Measurements from ENCODE around the gene DBNDD2.

Gene DBNDD2

DNA sequence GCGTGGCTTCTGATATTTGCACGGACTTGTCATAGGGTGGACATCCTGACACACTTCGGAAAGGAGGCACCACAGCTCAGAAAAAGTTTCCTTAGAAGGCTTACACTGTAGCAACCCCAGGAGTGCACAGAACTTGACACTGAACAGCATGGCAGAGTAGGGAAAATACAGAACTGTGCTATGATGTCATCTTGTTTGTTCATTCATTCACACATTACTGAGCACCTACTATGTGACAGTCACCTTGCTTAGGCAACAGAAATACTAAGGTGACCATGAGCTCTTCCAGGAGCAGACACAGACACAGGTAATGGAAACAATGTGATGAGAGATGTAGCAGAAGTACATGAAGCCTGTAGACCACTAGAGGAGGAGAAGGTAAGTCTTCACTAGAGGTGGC is 5.4 kb downstream of the DBNDD2 start:
- Histone ChIP-seq H3K4me3 (ENCODE audit: low read length) (no peak overlapping the region), H2AFZ (ENCODE audit: low read depth, low read length) (no peak overlapping the region), H3K36me3 (ENCODE audit: insufficient read depth, low read length) (peaks cover 21% of the 10 kb centered on the region), H3K9me3 (ENCODE audit: low read length) (no peaks in the 10 kb centered on the region), H3K4me1 (ENCODE audit: insufficient read depth, low read length) (peaks cover 15% of the 10 kb centered on the region), H3K27me3 (ENCODE audit: insufficient read depth, low read length) (no peaks in the 10 kb centered on the region)

DNA sequence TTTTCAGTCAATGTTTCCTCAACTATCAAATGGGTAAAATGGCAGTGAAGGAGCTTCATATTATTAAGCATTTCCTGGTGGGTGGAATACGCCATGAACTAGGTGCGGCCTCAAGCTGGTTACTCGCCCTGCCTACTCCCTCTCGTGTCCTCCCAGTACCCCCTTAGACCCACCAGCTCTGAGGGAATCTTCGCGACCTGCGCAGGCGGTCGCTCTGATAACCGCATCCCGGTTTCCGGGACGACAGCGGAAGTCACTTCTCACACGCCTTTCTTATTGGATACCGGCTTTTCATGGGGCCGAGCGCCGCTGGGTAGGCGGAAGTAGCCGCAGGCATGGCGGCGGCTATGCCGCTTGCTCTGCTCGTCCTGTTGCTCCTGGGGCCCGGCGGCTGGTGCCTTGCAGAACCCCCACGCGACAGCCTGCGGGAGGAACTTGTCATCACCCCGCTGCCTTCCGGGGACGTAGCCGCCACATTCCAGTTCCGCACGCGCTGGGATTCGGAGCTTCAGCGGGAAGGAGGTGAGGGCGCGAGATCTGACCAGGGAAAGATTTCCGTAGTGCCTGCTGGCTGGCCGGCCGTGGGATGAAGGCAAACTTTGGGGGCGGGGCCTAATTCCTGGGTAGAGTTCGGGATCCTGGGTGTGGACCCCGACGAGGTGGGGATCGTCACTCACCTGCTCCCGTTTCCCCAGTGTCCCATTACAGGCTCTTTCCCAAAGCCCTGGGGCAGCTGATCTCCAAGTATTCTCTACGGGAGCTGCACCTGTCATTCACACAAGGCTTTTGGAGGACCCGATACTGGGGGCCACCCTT is 7.9 kb downstream of the DBNDD2 start, which contains the start of gene PIGT:
TSS of gene PIGT (plus strand) at position 320 of the 816 bp plus-strand sequence. CDS start at position 336, 16 bp downstream.
- Histone ChIP-seq H3K4me1 (ENCODE audit: insufficient read depth, low read length) (peaks cover 15% of the 10 kb centered on the region), H3K4me3 (ENCODE audit: low read length) (peak within 1 kb of the TSS; percentile 88), H3K36me3 (ENCODE audit: insufficient read depth, low read length) (peaks cover 29% of the 10 kb centered on the region), H2AFZ (ENCODE audit: low read depth, low read length) (peak within 1 kb of the TSS; percentile 81), H3K9me3 (ENCODE audit: low read length) (no peaks in the 10 kb centered on the region), H3K27me3 (ENCODE audit: insufficient read depth, low read length) (no peaks in the 10 kb centered on the region)

DNA sequence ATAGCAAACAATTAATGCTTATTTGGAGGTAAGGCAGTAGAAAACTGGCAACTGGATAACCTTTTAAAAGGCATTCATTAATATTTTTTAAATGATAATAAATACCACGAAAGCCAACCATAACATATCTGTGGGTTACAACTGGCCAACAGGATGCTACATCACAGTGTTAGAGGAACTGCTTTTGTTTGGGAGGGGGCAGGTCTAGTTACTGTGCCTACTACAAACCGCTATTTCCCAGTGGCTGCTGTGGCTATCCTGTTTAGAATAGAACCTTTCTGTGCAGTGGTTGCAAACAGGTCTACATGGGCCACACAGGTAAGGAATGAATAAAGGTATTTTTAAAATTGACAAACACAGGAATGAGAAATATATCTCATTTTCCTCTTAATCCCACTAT is 8.8 kb downstream of the DBNDD2 start:
- H3K36me3 ChIP-seq (ENCODE audit: insufficient read depth, low read length): peaks cover 35% of the 10 kb centered on the region
- peak overlapping the region; percentile 88 for H3K4me3 ChIP-seq (ENCODE audit: low read length)
- H3K27me3 ChIP-seq (ENCODE audit: insufficient read depth, low read length): no peaks in the 10 kb centered on the region
- H3K9me3 ChIP-seq (ENCODE audit: low read length): no peaks in the 10 kb centered on the region
- no peak overlapping the region for H2AFZ ChIP-seq (ENCODE audit: low read depth, low read length)
- H3K4me1 ChIP-seq (ENCODE audit: insufficient read depth, low read length): peaks cover 15% of the 10 kb centered on the region

DNA sequence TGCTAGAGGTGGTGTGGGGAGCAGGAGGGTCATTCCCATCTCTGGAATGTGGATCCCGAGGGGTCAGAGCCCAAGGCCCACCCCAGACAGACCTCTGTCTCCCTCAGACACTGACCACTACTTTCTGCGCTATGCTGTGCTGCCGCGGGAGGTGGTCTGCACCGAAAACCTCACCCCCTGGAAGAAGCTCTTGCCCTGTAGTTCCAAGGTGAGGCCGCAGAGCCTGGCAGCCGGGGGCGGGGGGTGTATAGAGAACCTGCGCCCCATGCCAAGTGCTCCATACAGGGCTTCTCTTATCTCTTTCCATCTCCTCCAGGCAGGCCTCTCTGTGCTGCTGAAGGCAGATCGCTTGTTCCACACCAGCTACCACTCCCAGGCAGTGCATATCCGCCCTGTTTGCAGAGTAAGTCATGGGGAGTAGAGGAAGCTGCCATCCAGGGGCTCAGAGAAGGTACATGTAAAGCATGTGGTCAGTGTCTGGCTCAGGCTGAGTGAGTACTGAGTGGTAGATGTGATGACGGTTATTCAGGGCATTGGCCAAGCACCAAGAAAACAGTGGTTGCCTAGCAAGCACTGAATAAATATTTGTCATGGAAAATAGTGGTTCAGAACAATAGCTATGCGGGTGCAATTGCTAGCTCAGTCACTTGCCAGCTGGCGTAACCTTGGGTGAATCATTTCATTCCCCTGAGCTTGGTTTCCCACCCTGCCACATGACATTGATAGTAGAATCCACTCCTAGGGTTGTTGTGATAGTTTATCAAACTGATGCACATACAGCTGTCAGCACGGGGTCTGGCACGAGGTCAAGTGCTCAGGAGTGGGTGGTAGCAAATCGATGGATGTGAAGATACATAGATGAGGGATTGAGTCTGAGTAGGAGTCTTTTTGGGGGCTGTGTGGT is 11.4 kb downstream of the DBNDD2 start:
- Histone ChIP-seq H3K27me3 (ENCODE audit: insufficient read depth, low read length) (no peaks in the 10 kb centered on the region), H3K4me3 (ENCODE audit: low read length) (no peak overlapping the region), H3K9me3 (ENCODE audit: low read length) (no peaks in the 10 kb centered on the region), H3K4me1 (ENCODE audit: insufficient read depth, low read length) (peaks cover 15% of the 10 kb centered on the region), H2AFZ (ENCODE audit: low read depth, low read length) (no peak overlapping the region), H3K36me3 (ENCODE audit: insufficient read depth, low read length) (peaks cover 56% of the 10 kb centered on the region)

DNA sequence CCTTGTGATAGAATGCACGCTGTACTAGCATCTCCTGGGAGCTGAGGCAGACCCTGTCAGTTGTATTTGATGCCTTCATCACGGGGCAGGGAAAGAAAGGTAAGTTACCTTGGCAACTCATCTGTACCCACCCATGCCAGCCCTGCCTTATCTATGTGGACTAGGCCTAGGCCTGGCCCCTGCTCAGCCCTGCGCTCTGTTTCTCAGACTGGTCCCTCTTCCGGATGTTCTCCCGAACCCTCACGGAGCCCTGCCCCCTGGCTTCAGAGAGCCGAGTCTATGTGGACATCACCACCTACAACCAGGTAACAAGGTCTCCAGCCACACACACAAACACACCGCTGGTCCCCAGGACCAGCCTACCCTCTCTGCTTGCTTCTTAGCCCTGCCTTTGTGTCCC is 12.0 kb downstream of the DBNDD2 start:
- Histone ChIP-seq H3K9me3 (ENCODE audit: low read length) (no peaks in the 10 kb centered on the region), H3K4me1 (ENCODE audit: insufficient read depth, low read length) (peaks cover 14% of the 10 kb centered on the region), H3K27me3 (ENCODE audit: insufficient read depth, low read length) (no peaks in the 10 kb centered on the region), H3K4me3 (ENCODE audit: low read length) (no peak overlapping the region), H2AFZ (ENCODE audit: low read depth, low read length) (no peak overlapping the region), H3K36me3 (ENCODE audit: insufficient read depth, low read length) (peaks cover 61% of the 10 kb centered on the region)

DNA sequence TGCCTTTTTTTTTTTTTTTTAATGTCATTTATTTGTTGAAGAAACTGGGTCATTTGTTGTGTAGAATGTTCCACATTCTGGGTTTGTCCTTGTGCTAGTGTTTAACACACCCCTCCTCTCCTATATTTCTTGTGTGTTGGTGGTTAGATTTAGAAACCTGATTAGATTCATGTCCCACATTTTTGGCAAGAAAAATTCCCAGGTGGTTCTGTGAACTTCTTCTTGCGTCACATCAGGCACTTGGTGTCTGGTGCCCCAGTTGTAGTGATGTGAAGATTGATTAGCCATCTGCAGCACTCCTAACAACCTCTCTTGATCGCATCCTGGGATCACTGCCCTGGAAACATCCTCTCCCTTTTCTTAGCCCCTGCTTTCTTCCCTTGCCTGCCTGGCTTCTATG is 15.6 kb downstream of the DBNDD2 start:
- no peaks in the 10 kb centered on the region for H3K4me1 ChIP-seq (ENCODE audit: insufficient read depth, low read length)
- no peaks in the 10 kb centered on the region for H3K27me3 ChIP-seq (ENCODE audit: insufficient read depth, low read length)
- no peaks in the 10 kb centered on the region for H3K9me3 ChIP-seq (ENCODE audit: low read length)
- H3K4me3 ChIP-seq (ENCODE audit: low read length): no peak overlapping the region
- H3K36me3 ChIP-seq (ENCODE audit: insufficient read depth, low read length): peaks cover 71% of the 10 kb centered on the region
- H2AFZ ChIP-seq (ENCODE audit: low read depth, low read length): no peak overlapping the region

DNA sequence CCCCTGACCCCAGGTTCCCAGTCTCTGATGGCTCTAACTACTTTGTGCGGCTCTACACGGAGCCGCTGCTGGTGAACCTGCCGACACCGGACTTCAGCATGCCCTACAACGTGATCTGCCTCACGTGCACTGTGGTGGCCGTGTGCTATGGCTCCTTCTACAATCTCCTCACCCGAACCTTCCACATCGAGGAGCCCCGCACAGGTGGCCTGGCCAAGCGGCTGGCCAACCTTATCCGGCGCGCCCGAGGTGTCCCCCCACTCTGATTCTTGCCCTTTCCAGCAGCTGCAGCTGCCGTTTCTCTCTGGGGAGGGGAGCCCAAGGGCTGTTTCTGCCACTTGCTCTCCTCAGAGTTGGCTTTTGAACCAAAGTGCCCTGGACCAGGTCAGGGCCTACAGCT is 17.5 kb downstream of the DBNDD2 start:
- Histone ChIP-seq H3K4me3 (ENCODE audit: low read length) (no peak overlapping the region), H3K27me3 (ENCODE audit: insufficient read depth, low read length) (no peaks in the 10 kb centered on the region), H3K36me3 (ENCODE audit: insufficient read depth, low read length) (peaks cover 52% of the 10 kb centered on the region), H2AFZ (ENCODE audit: low read depth, low read length) (no peak overlapping the region), H3K9me3 (ENCODE audit: low read length) (no peaks in the 10 kb centered on the region), H3K4me1 (ENCODE audit: insufficient read depth, low read length) (no peaks in the 10 kb centered on the region)

DNA sequence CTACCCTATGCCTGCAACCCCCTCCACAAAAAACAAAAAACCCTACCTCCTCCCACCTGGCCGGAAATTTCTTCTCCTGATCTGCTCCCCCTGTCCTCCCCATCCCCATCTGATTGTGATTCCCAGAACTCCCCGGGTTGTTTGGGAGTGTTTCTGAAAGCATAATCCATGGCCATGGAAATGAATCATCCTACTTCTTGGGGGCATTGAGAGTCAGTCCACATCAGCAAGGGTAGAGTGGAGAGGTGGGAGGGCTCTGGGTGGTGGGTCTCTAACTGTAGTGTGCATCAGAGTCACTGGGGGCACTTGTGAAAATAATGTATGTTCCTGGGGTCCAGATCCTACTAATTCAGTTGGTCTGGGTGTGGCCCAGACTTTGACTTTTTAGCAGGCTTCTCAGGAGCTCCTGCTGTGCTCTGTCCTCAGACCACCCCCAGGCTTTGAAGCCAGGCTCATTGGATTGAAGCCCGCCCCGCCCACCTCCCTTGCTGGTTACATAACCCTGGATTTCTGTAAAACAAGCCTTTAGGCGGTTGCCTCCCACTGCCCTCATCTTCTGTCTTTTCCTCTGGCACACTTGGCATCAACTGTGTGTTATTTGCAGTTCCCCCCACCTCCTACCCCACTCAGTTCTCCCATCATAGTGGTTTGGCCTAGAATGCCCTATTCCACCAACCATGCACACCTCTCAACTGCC is 18.4 kb downstream of the DBNDD2 start:
- Histone ChIP-seq H3K4me1 (ENCODE audit: insufficient read depth, low read length) (no peaks in the 10 kb centered on the region), H3K9me3 (ENCODE audit: low read length) (no peaks in the 10 kb centered on the region), H3K27me3 (ENCODE audit: insufficient read depth, low read length) (no peaks in the 10 kb centered on the region), H3K4me3 (ENCODE audit: low read length) (no peak overlapping the region), H3K36me3 (ENCODE audit: insufficient read depth, low read length) (peaks cover 43% of the 10 kb centered on the region), H2AFZ (ENCODE audit: low read depth, low read length) (no peak overlapping the region)

DNA sequence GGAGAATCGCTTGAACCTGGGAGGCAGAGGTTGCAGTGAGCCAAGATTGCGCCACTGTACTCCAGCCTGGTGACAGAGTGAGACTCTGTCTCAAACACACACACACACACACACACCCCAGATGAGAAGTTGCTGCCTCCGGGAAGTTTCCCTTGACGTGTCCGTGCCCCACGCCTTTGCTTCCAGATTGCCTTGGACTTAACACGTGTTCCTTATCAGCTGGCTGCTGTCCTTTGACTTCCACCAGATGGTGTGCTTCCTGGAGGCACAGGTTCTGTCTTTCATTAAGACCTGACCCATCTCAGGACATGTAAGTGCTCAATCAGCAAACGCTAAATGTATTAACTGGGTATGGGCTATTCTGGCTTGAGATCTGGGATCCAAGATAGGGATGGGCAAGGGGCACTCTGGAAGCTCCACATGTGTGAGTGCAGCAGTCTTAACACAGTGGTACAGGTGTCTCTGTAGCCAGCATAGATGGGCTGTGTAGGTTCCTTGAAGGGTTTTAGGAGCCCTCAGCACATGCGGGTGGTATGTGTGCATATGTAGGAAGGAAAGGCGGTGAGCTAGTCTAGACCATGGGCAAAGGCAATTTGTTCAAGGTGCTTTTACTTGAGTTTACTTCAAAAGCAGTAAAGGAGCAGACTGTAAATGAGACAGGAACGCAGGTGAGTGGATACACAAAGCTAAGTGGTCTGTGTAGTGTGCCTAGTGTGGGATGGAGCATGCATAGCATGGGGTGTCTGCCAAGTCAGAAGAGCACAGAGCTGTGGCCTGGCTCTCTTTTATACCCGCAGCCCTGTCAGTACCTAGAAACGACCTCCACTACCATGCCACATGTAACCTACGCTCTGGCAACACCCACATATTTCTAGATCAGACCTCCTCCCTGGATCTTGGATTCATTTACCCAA is 19.4 kb downstream of the DBNDD2 start:
- Histone ChIP-seq H3K4me1 (ENCODE audit: insufficient read depth, low read length) (no peaks in the 10 kb centered on the region), H3K27me3 (ENCODE audit: insufficient read depth, low read length) (no peaks in the 10 kb centered on the region), H2AFZ (ENCODE audit: low read depth, low read length) (no peak overlapping the region), H3K36me3 (ENCODE audit: insufficient read depth, low read length) (peaks cover 34% of the 10 kb centered on the region), H3K9me3 (ENCODE audit: low read length) (no peaks in the 10 kb centered on the region), H3K4me3 (ENCODE audit: low read length) (no peak overlapping the region)

DNA sequence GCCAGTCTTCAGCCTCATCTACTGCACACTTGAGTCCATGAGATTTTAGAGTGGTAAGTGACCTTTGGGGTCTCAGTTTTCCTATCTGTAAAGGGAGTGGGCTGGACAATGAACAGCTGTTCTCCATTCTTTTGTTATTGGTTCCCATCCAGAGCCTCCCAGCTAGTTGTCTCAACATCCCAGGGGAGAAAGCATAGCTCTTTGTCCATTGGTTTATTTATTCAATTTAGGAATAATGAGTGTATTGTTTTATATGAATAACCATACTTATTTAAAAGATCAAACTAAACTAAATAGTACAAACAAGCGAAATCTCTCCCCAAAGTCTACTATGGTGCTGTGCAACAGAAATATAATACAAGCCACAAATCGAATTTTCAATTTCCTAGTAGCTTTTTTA is 21.5 kb downstream of the DBNDD2 start:
- no peaks in the 10 kb centered on the region for H3K4me1 ChIP-seq (ENCODE audit: insufficient read depth, low read length)
- no peaks in the 10 kb centered on the region for H3K9me3 ChIP-seq (ENCODE audit: low read length)
- no peaks in the 10 kb centered on the region for H3K27me3 ChIP-seq (ENCODE audit: insufficient read depth, low read length)
- H2AFZ ChIP-seq (ENCODE audit: low read depth, low read length): no peak overlapping the region
- H3K36me3 ChIP-seq (ENCODE audit: insufficient read depth, low read length): peaks cover 16% of the 10 kb centered on the region
- no peak overlapping the region for H3K4me3 ChIP-seq (ENCODE audit: low read length)

DNA sequence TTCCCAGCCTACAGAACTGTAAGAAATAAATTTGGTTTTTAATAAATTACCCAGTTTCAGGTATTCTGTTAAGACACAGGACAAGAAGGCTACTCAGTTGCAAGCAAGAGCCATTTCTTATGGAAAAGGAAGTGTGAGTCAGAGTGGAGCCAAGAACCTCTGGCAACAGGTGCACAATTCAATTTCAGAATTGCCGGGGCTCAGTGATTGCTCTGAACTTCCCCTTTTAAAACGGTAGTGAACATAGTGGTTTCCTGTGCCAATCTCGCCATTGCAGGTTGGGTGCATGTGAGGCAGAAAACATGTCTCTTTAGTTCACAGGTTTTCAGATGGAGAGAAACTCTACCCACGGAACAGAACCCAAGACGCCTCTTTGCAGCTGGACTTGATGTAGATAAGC is 24.2 kb downstream of the DBNDD2 start:
- no peaks in the 10 kb centered on the region for H3K9me3 ChIP-seq (ENCODE audit: low read length)
- H3K4me1 ChIP-seq (ENCODE audit: insufficient read depth, low read length): no peaks in the 10 kb centered on the region
- H2AFZ ChIP-seq (ENCODE audit: low read depth, low read length): no peak overlapping the region
- H3K4me3 ChIP-seq (ENCODE audit: low read length): no peak overlapping the region
- no peaks in the 10 kb centered on the region for H3K27me3 ChIP-seq (ENCODE audit: insufficient read depth, low read length)
- H3K36me3 ChIP-seq (ENCODE audit: insufficient read depth, low read length): no peaks in the 10 kb centered on the region

DNA sequence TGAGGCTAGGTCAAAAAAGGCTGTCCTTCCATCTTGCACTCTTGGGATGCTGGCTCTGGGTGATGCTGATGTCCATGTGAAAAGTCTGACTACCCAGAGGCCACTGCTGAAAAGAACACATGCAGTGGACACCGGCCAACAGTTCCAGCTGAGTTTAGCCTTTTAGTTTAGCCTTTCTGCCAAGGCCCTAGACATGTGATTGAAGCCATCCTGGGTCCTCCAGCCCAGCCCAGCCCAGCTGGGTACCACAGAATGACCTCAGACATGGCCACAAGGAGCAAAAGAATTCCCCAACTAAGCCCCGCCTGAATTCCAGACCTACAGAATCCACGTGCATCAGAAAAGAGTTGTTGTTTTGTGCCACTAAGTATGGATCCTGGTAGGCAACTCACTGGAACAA is 25.2 kb downstream of the DBNDD2 start:
- no peak overlapping the region for H2AFZ ChIP-seq (ENCODE audit: low read depth, low read length)
- no peaks in the 10 kb centered on the region for H3K9me3 ChIP-seq (ENCODE audit: low read length)
- H3K4me1 ChIP-seq (ENCODE audit: insufficient read depth, low read length): no peaks in the 10 kb centered on the region
- H3K27me3 ChIP-seq (ENCODE audit: insufficient read depth, low read length): no peaks in the 10 kb centered on the region
- H3K36me3 ChIP-seq (ENCODE audit: insufficient read depth, low read length): no peaks in the 10 kb centered on the region
- no peak overlapping the region for H3K4me3 ChIP-seq (ENCODE audit: low read length)

All from neuron (in vitro differentiated cells).